GM12878 (cell line): ENCODE results near the gene OR4D6. TPM values are rescaled to one million over a fixed set of nuclear protein-coding genes. Genes with fewer than 3 reads are reported as not detected.

Experiments
- ATAC-seq: fragments of 200-7000 bp; cut with Tn5 transposase; 3 replicates; pipeline ENCODE4 v1.9.1; 2020; ENCODE audit warnings: mild to moderate bottlenecking, moderate library complexity
- BruUV-seq: library from RNA; stranded (reverse); fragments of 400-500 nt; replicated peaks from 2 replicates; lab custom pipeline; 2021; lab: Mats Ljungman, UMichigan
- CTCF ChIA-PET: fragments of 300-600 bp; sonication (Branson Sonifier 250); formaldehyde crosslinking; extraction: SDS; loops from one replicate; lab custom pipeline; 2021; ENCODE audit warnings: inconsistent platforms; lab: Yijun Ruan, JAX
- POLR2A ChIA-PET: fragments of 350-600 bp; formaldehyde crosslinking; extraction: SDS; loops from one replicate; lab custom pipeline; 2021; ENCODE audit warnings: inconsistent platforms; lab: Charles Lee
- RAD21 ChIA-PET: fragments of 300-600 bp; sonication (Branson Sonifier 250); formaldehyde crosslinking; loops from one replicate; lab custom pipeline; 2023; ENCODE audit warnings: antibody characterized with exemption; ENCODE audit not compliant: unreplicated experiment; lab: Charles Lee
- SMC1A ChIA-PET: fragments of 300-600 bp; sonication (Branson Sonifier 250); formaldehyde crosslinking; loops from one replicate; lab custom pipeline; 2023; ENCODE audit not compliant: unreplicated experiment, uncharacterized antibody; lab: Charles Lee
- DNase-seq: peaks from one replicate; pipeline ENCODE4 v3.0.0-alpha.2; 2011; ENCODE audit warnings: low read depth, low spot score
- FAIRE-seq: peaks from 3 replicates; lab custom pipeline; 2011; peaks lifted over from hg19 to GRCh38; lab: Jason Lieb, UNC
- H2AFZ ChIP-seq: 2 replicates; pipeline ENCODE4 v1.6.0; 2011; ENCODE audit warnings: low read depth, low read length, control low read depth; ENCODE audit not compliant: control insufficient read depth
- H3K27ac ChIP-seq: 2 replicates; pipeline ENCODE4 v1.5.1; 2011; ENCODE audit warnings: control low read depth; ENCODE audit not compliant: control insufficient read depth, insufficient read depth
- H3K27me3 ChIP-seq, 2 experiments: replicated peaks in 1 of 2; 2 replicates each; pipeline versions ENCODE4 v1.6.0 to v1.6.1; 2011; ENCODE audit warnings: low read length in 1 of 2; ENCODE audit not compliant: control insufficient read depth in 2 of 2, insufficient read depth in 2 of 2
- H3K36me3 ChIP-seq, 2 experiments: 2 replicates each; pipeline ENCODE4 v1.5.1; 2011; ENCODE audit warnings: low read length in 1 of 2; ENCODE audit not compliant: control insufficient read depth in 2 of 2, insufficient read depth in 2 of 2
- H3K4me1 ChIP-seq: 2 replicates; pipeline ENCODE4 v1.6.1; 2011; ENCODE audit warnings: mild to moderate bottlenecking, low read length, moderate library complexity, mixed read lengths; ENCODE audit not compliant: control insufficient read depth, insufficient read depth
- H3K4me2 ChIP-seq: 2 replicates; pipeline ENCODE4 v1.6.0; 2011; ENCODE audit warnings: control low read depth; ENCODE audit not compliant: control insufficient read depth, insufficient read depth
- H3K4me3 ChIP-seq: fragments of 200-600 bp; sonication (generic); 2 replicates; pipeline ENCODE4 v1.5.1; 2016
- H3K79me2 ChIP-seq: 2 replicates; pipeline ENCODE4 v1.6.0; 2011; ENCODE audit warnings: low read length; ENCODE audit not compliant: control insufficient read depth, insufficient read depth
- H3K9ac ChIP-seq: 2 replicates; pipeline ENCODE4 v1.8.0; 2011; ENCODE audit warnings: low read length, control low read depth, mixed read lengths; ENCODE audit not compliant: control insufficient read depth, insufficient read depth
- H3K9me3 ChIP-seq: replicated peaks from 3 replicates; pipeline ENCODE4 v1.5.1; 2011; ENCODE audit warnings: mild to moderate bottlenecking, low read length; ENCODE audit not compliant: control insufficient read depth, insufficient read depth
- H4K20me1 ChIP-seq: 2 replicates; pipeline ENCODE4 v1.6.0; 2011; ENCODE audit not compliant: control insufficient read depth, insufficient read depth
- JUND ChIP-seq: IDR thresholded peaks from 2 replicates; pipeline ENCODE4 v1.6.1; 2012; ENCODE audit warnings: low read depth, mild to moderate bottlenecking, low read length, improper control_type of control experiment, moderate library complexity
- MTA3 ChIP-seq: IDR thresholded peaks from 2 replicates; pipeline ENCODE4 v1.6.1; 2012; ENCODE audit warnings: low read length, inconsistent platforms, borderline replicate concordance
- POLR2AphosphoS5 ChIP-seq: IDR thresholded peaks from 2 replicates; pipeline ENCODE4 v1.6.1; 2011; ENCODE audit warnings: mild to moderate bottlenecking, low read length, inconsistent platforms
- POU2F2 ChIP-seq: IDR thresholded peaks from 3 replicates; pipeline ENCODE4 v1.6.1; 2011; ENCODE audit warnings: low read depth, mild to moderate bottlenecking, low read length, borderline replicate concordance
- ZNF622 ChIP-seq: fragments of 450-650 bp; IDR thresholded peaks from 2 replicates; pipeline ENCODE4 v1.6.1; 2017; ENCODE audit warnings: mild to moderate bottlenecking, inconsistent platforms
- WGBS: methylation state at CpG from one replicate; pipeline ENCODE4 v1.1.6; 2016; ENCODE audit warnings: low lambda C conversion rate; ENCODE audit not compliant: insufficient replicate concordance, insufficient coverage; ENCODE audit errors: missing lambda C conversion rate; 5-methylcytosine and 5-hydroxymethylcytosine counted together
- in situ Hi-C: fragments of 300-500 bp; cut with MboI; formaldehyde crosslinking; loops from 9 replicates; pipeline ENCODE4 v1.14.3; 2018; ENCODE audit warnings: mixed read lengths
- intact Hi-C: fragments of 100-400 bp; cut with micrococcal nuclease; formaldehyde crosslinking; loops from one replicate; pipeline ENCODE4 v1.14.2; 2022; ENCODE audit not compliant: unreplicated experiment
- polyA plus RNA-seq, 11 experiments: library from polyadenylated mRNA; depleted of rRNA in 4 of 11; unstranded in 6 of 11; stranded (reverse) in 5 of 11; fragments of >200 nt; fragmentation: Nextera tagmentation in 4 of 11; fragmentation: Illumina TruSeq in 1 of 11; extraction: Ambion mirVana in 4 of 11; extraction: Trizol in 1 of 11; gene quantifications; 1 replicate in 1 of 11; 2 replicates in 10 of 11; pipeline versions ENCODE4 v1.2.1 to v1.2.3, GENCODE V29; 2011 to 2016; ENCODE audit warnings: inconsistent platforms in 2 of 11, missing spikeins in 2 of 11, low read depth in 1 of 11
- total RNA-seq, 4 experiments: library from RNA; depleted of rRNA in 3 of 4; stranded (reverse); fragments of >200 nt in 3 of 4; fragmentation: Illumina TruSeq in 1 of 4; extraction: Trizol in 1 of 4; gene quantifications; 2 replicates each; pipeline versions ENCODE4 v1.2.1 to v1.2.3, GENCODE V29; 2013 to 2021
- TF ChIP-seq, protein P1 (sequence below): IDR thresholded peaks from 2 replicates; pipeline ENCODE4 v1.6.1; 2011; ENCODE audit warnings: low read depth, mild to moderate bottlenecking, low read length, moderate library complexity, borderline replicate concordance; ENCODE audit errors: extremely low read depth
- TF ChIP-seq, protein P2 (sequence below): fragments of 450-650 bp; conservative IDR thresholded peaks from 2 replicates; pipeline ENCODE4 v1.6.1; 2017; ENCODE audit warnings: mild to moderate bottlenecking, moderate library complexity
- TF ChIP-seq, protein P3 (sequence below), 3 experiments: IDR thresholded peaks in 2 of 3; conservative IDR thresholded peaks in 1 of 3; 2 replicates each; pipeline ENCODE4 v1.5.1; 2011; ENCODE audit warnings: low read depth in 3 of 3, low read length in 3 of 3, mild to moderate bottlenecking in 3 of 3, control low read depth in 2 of 3, moderate library complexity in 2 of 3, inconsistent platforms in 1 of 3, mixed read lengths in 1 of 3; ENCODE audit not compliant: control insufficient read depth in 2 of 3, insufficient read depth in 1 of 3; ENCODE audit errors: extremely low read depth in 1 of 3
- TF ChIP-seq, protein P4 (sequence below): IDR thresholded peaks from 2 replicates; pipeline ENCODE4 v1.6.1; 2011; ENCODE audit warnings: borderline replicate concordance, low read depth, mild to moderate bottlenecking, moderate library complexity, low read length; ENCODE audit not compliant: insufficient read depth, poor library complexity, severe bottlenecking
- TF ChIP-seq, protein P5 (sequence below): fragments of 450-650 bp; IDR thresholded peaks from 2 replicates; pipeline ENCODE4 v1.6.1; 2017; ENCODE audit warnings: mild to moderate bottlenecking, low read depth, inconsistent platforms; ENCODE audit not compliant: poor library complexity, severe bottlenecking
- TF ChIP-seq, protein P6 (sequence below): fragments of 450-650 bp; IDR thresholded peaks from 2 replicates; pipeline ENCODE4 v1.6.1; 2016; ENCODE audit warnings: mild to moderate bottlenecking

The OR4D6 gene
- total and polyA plus RNA-seq, 10 of the 15 experiments (the other 5 are each of a cell fraction or from before 2014, with no cell fraction given), result not detected

DNA sequence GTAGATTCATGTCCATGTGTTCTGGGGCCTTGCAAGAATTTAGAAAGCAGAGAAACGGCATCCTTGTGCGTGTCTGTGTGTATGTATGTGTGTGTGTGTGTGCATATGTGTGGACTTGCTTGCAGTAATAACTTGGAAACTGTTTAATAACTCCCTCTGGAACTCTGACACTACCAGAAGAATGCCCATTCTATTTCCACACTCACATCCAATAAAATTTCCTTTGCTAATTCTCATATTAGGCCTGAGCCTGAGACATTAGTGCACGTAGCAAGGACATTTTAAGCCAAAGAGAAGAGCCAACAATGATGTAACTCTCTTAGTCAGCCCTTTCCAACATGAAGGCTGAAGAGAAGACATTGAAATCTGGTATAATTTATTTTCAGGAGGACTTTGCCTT lies 3.2 kb downstream of the OR4D6 start:
- ChIA-PET CTCF (no interaction called here), RAD21 (no interaction called here), SMC1A (interaction anchor here (1.0 kb wide), 1 partner anchor 130 kb away, joined by 3 read pairs; no protein-coding TSS in a partner anchor), POLR2A (no interaction called here)
- in situ Hi-C loops (no loop called here), intact Hi-C loops (no loop called here)
- H3K27ac ChIP-seq, result no peak overlapping the region
- H3K9me3 ChIP-seq, result no peaks in the 10 kb centered on the region
- 23% methylated on average over 3 of the region's 3 CpGs for WGBS
- no peak overlapping the region for H3K4me2 ChIP-seq
- DNase-seq, result no peak
- H3K36me3 ChIP-seq, result no peaks in the 10 kb centered on the region
- H3K9ac ChIP-seq, result no peak overlapping the region
- H3K4me3 ChIP-seq, result no peak overlapping the region
- H4K20me1 ChIP-seq, result no peaks in the 10 kb centered on the region
- H3K27me3 ChIP-seq, result peaks cover 0 to 3% of the 10 kb centered on the region in 2 experiments; a peak in 2 of 4 replicates
- H2AFZ ChIP-seq, result no peak overlapping the region
- no peaks in the 10 kb centered on the region for H3K4me1 ChIP-seq
- no TSS peak for BruUV-seq
- FAIRE-seq, result no peak
- no peaks in the 10 kb centered on the region for H3K79me2 ChIP-seq
- ATAC-seq, result no peak
- TF ChIP-seq, protein P1, sequence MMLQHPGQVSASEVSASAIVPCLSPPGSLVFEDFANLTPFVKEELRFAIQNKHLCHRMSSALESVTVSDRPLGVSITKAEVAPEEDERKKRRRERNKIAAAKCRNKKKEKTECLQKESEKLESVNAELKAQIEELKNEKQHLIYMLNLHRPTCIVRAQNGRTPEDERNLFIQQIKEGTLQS, result no peak
- no peak for TF ChIP-seq POU2F2
- TF ChIP-seq, protein P2, sequence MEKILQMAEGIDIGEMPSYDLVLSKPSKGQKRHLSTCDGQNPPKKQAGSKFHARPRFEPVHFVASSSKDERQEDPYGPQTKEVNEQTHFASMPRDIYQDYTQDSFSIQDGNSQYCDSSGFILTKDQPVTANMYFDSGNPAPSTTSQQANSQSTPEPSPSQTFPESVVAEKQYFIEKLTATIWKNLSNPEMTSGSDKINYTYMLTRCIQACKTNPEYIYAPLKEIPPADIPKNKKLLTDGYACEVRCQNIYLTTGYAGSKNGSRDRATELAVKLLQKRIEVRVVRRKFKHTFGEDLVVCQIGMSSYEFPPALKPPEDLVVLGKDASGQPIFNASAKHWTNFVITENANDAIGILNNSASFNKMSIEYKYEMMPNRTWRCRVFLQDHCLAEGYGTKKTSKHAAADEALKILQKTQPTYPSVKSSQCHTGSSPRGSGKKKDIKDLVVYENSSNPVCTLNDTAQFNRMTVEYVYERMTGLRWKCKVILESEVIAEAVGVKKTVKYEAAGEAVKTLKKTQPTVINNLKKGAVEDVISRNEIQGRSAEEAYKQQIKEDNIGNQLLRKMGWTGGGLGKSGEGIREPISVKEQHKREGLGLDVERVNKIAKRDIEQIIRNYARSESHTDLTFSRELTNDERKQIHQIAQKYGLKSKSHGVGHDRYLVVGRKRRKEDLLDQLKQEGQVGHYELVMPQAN, result no peak
- TF ChIP-seq, protein P3, sequence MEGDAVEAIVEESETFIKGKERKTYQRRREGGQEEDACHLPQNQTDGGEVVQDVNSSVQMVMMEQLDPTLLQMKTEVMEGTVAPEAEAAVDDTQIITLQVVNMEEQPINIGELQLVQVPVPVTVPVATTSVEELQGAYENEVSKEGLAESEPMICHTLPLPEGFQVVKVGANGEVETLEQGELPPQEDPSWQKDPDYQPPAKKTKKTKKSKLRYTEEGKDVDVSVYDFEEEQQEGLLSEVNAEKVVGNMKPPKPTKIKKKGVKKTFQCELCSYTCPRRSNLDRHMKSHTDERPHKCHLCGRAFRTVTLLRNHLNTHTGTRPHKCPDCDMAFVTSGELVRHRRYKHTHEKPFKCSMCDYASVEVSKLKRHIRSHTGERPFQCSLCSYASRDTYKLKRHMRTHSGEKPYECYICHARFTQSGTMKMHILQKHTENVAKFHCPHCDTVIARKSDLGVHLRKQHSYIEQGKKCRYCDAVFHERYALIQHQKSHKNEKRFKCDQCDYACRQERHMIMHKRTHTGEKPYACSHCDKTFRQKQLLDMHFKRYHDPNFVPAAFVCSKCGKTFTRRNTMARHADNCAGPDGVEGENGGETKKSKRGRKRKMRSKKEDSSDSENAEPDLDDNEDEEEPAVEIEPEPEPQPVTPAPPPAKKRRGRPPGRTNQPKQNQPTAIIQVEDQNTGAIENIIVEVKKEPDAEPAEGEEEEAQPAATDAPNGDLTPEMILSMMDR (IDR thresholded peaks at IDR 0.05 in 2 of 3, conservative IDR thresholded peaks at IDR 0.05 in 1 of 3; ENCODE audit: control insufficient read depth in 2 of 3, extremely low read depth in 1 of 3, insufficient read depth in 1 of 3, low read depth in 3 of 3, low read length in 3 of 3), result no peak
- TF ChIP-seq, protein P4, sequence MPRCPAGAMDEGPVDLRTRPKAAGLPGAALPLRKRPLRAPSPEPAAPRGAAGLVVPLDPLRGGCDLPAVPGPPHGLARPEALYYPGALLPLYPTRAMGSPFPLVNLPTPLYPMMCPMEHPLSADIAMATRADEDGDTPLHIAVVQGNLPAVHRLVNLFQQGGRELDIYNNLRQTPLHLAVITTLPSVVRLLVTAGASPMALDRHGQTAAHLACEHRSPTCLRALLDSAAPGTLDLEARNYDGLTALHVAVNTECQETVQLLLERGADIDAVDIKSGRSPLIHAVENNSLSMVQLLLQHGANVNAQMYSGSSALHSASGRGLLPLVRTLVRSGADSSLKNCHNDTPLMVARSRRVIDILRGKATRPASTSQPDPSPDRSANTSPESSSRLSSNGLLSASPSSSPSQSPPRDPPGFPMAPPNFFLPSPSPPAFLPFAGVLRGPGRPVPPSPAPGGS, result no peak
- no peak for TF ChIP-seq ZNF622
- TF ChIP-seq JUND, result no peak
- TF ChIP-seq POLR2AphosphoS5, result no peak
- TF ChIP-seq MTA3, result no peak
- TF ChIP-seq, protein P5, sequence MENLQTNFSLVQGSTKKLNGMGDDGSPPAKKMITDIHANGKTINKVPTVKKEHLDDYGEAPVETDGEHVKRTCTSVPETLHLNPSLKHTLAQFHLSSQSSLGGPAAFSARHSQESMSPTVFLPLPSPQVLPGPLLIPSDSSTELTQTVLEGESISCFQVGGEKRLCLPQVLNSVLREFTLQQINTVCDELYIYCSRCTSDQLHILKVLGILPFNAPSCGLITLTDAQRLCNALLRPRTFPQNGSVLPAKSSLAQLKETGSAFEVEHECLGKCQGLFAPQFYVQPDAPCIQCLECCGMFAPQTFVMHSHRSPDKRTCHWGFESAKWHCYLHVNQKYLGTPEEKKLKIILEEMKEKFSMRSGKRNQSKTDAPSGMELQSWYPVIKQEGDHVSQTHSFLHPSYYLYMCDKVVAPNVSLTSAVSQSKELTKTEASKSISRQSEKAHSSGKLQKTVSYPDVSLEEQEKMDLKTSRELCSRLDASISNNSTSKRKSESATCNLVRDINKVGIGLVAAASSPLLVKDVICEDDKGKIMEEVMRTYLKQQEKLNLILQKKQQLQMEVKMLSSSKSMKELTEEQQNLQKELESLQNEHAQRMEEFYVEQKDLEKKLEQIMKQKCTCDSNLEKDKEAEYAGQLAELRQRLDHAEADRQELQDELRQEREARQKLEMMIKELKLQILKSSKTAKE, result no peak
- TF ChIP-seq, protein P6, sequence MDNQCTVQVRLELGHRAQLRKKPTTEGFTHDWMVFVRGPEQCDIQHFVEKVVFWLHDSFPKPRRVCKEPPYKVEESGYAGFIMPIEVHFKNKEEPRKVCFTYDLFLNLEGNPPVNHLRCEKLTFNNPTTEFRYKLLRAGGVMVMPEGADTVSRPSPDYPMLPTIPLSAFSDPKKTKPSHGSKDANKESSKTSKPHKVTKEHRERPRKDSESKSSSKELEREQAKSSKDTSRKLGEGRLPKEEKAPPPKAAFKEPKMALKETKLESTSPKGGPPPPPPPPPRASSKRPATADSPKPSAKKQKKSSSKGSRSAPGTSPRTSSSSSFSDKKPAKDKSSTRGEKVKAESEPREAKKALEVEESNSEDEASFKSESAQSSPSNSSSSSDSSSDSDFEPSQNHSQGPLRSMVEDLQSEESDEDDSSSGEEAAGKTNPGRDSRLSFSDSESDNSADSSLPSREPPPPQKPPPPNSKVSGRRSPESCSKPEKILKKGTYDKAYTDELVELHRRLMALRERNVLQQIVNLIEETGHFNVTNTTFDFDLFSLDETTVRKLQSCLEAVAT, result no peak
